HG03342 (cell line): ENCODE measurements around the gene ALG2.

Source experiments
- ATAC-seq: cut with Tn5 transposase; IDR thresholded peaks from one replicate; pipeline ENCODE4 v1.9.1; 2021; ENCODE audit warnings: mild to moderate bottlenecking, moderate library complexity; ENCODE audit not compliant: unreplicated experiment

The ALG2 gene

GRCh38 chr9:99221621-99222415 is at the start of gene ALG2, which contains the start of gene SEC61B:
Gene ALG2, minus strand, starts transcription at chr9:99221942. Its CDS starts 48 bp downstream, at chr9:99221894.
Gene SEC61B, plus strand, starts transcription at chr9:99222282. Its CDS starts 82 bp downstream, at chr9:99222364.
- ATAC-seq, result peak; percentile 85

- no peak for ATAC-seq
These were observed 48.7 kb upstream of the ALG2 start for GRCh38 chr9:99270491-99270890.

GRCh38 chr9:99269416-99269815 is 47.7 kb upstream of the ALG2 start:
- ATAC-seq, result no peak

GRCh38 chr9:99266255-99267023 is 44.7 kb upstream of the ALG2 start:
- ATAC-seq, result peak; percentile 56

- no peak for ATAC-seq
These were observed 43.9 kb upstream of the ALG2 start for GRCh38 chr9:99265691-99266090.

GRCh38 chr9:99264070-99264680 is 42.4 kb upstream of the ALG2 start:
- no peak for ATAC-seq

GRCh38 chr9:99262949-99263418 is 41.2 kb upstream of the ALG2 start:
- ATAC-seq, result peak; percentile 55

GRCh38 chr9:99261923-99262322 is 40.2 kb upstream of the ALG2 start:
- ATAC-seq, result no peak

GRCh38 chr9:99259231-99259918 is 37.6 kb upstream of the ALG2 start:
- ATAC-seq, result peak; percentile 47

GRCh38 chr9:99257723-99258389 is 36.1 kb upstream of the ALG2 start:
- ATAC-seq, result no peak

- no peak for ATAC-seq
These were observed 33.9 kb upstream of the ALG2 start for GRCh38 chr9:99255651-99256050.

GRCh38 chr9:99253772-99254431 is 32.2 kb upstream of the ALG2 start:
- peak; percentile 80 for ATAC-seq

GRCh38 chr9:99253134-99253533 is 31.4 kb upstream of the ALG2 start:
- ATAC-seq, result peak; percentile 50

GRCh38 chr9:99251157-99251556 is 29.4 kb upstream of the ALG2 start:
- ATAC-seq, result no peak

GRCh38 chr9:99249619-99250018 is 27.9 kb upstream of the ALG2 start:
- ATAC-seq, result no peak

- peak; percentile 90 for ATAC-seq
These were observed 22.9 kb upstream of the ALG2 start for GRCh38 chr9:99244344-99245260.

GRCh38 chr9:99241106-99241505 is 19.4 kb upstream of the ALG2 start:
- ATAC-seq, result no peak

GRCh38 chr9:99239341-99240060 is 17.8 kb upstream of the ALG2 start:
- ATAC-seq, result no peak
